H9 (cell line): ENCODE results near the gene OVOL2. TPM values are rescaled to one million over a fixed set of nuclear protein-coding genes. Genes with fewer than 3 reads are reported as not detected.
A peak's percentile ranks its signal among the peaks of the same experiment; 100 is the strongest.

Experiments used
- DNase-seq: peaks from one replicate; pipeline ENCODE4 v3.0.0-alpha.2; 2017
- H2AFZ ChIP-seq: one replicate; pipeline ENCODE4 v1.6.1; 2013; ENCODE audit warnings: mild to moderate bottlenecking, low read length, control low read depth, moderate library complexity
- H2AK5ac ChIP-seq: 2 replicates; pipeline ENCODE4 v1.6.1; 2013; ENCODE audit warnings: low read length, control low read depth, mixed read lengths; ENCODE audit not compliant: insufficient read length
- H2BK120ac ChIP-seq: one replicate; pipeline ENCODE4 v1.6.1; 2013; ENCODE audit warnings: low read depth, mild to moderate bottlenecking, low read length, control low read depth, inconsistent platforms; ENCODE audit not compliant: poor library complexity, severe bottlenecking
- H2BK12ac ChIP-seq: 2 replicates; pipeline ENCODE4 v1.6.1; 2013; ENCODE audit warnings: low read length, control low read depth, mixed read lengths, low read depth; ENCODE audit not compliant: insufficient read length
- H2BK15ac ChIP-seq: 2 replicates; pipeline ENCODE4 v1.6.1; 2013; ENCODE audit warnings: low read depth, low read length, control low read depth
- H2BK20ac ChIP-seq: one replicate; pipeline ENCODE4 v1.6.1; 2013; ENCODE audit warnings: low read depth, mild to moderate bottlenecking, low read length, control low read depth, inconsistent platforms; ENCODE audit not compliant: poor library complexity, severe bottlenecking
- H2BK5ac ChIP-seq: 2 replicates; pipeline ENCODE4 v1.6.1; 2013; ENCODE audit warnings: low read length, control low read depth, mixed read lengths; ENCODE audit not compliant: insufficient read length
- H3K14ac ChIP-seq: 2 replicates; pipeline ENCODE4 v1.6.1; 2013; ENCODE audit warnings: low read length, control low read depth; ENCODE audit not compliant: insufficient read depth
- H3K18ac ChIP-seq: 2 replicates; pipeline ENCODE4 v1.6.1; 2013; ENCODE audit warnings: low read depth, mild to moderate bottlenecking, mixed read lengths, low read length, control low read depth; ENCODE audit not compliant: insufficient read length
- H3K23ac ChIP-seq: 2 replicates; pipeline ENCODE4 v1.6.1; 2013; ENCODE audit warnings: low read length, control low read depth, mixed read lengths, low read depth; ENCODE audit not compliant: insufficient read length
- H3K23me2 ChIP-seq: 2 replicates; pipeline ENCODE4 v1.6.1; 2013; ENCODE audit warnings: low read depth, mild to moderate bottlenecking, mixed read lengths, low read length, control low read depth; ENCODE audit not compliant: insufficient read length, poor library complexity, severe bottlenecking
- H3K27ac ChIP-seq: 2 replicates; pipeline ENCODE4 v1.5.1; 2013; ENCODE audit warnings: low read length, control low read depth, mixed read lengths, low read depth; ENCODE audit not compliant: insufficient read length
- H3K27me3 ChIP-seq: 2 replicates; pipeline ENCODE4 v1.6.1; 2013; ENCODE audit warnings: low read length, control low read depth, inconsistent platforms; ENCODE audit not compliant: insufficient read depth
- H3K4ac ChIP-seq: 2 replicates; pipeline ENCODE4 v1.6.1; 2013; ENCODE audit warnings: low read depth, mild to moderate bottlenecking, control low read depth, inconsistent platforms, low read length, moderate library complexity
- H3K4me1 ChIP-seq: 2 replicates; pipeline ENCODE4 v1.6.1; 2013; ENCODE audit warnings: low read length, control low read depth, inconsistent platforms; ENCODE audit not compliant: insufficient read depth
- H3K4me2 ChIP-seq: 2 replicates; pipeline ENCODE4 v1.6.1; 2013; ENCODE audit warnings: low read length, control low read depth, mixed read lengths; ENCODE audit not compliant: insufficient read length, insufficient read depth
- H3K56ac ChIP-seq: 2 replicates; pipeline ENCODE4 v1.6.1; 2013; ENCODE audit warnings: low read depth, mild to moderate bottlenecking, mixed read lengths, low read length, control low read depth; ENCODE audit not compliant: insufficient read length
- H3K79me1 ChIP-seq: 2 replicates; pipeline ENCODE4 v1.6.1; 2013; ENCODE audit warnings: low read depth, mild to moderate bottlenecking, moderate library complexity, low read length, control low read depth, inconsistent platforms; ENCODE audit not compliant: insufficient read depth, poor library complexity, severe bottlenecking
- H3K79me2 ChIP-seq: 2 replicates; pipeline ENCODE4 v1.6.1; 2013; ENCODE audit warnings: low read length, control low read depth, inconsistent platforms; ENCODE audit not compliant: insufficient read depth
- H3K9ac ChIP-seq: 2 replicates; pipeline ENCODE4 v1.6.1; 2013; ENCODE audit warnings: low read length, control low read depth, mixed read lengths; ENCODE audit not compliant: insufficient read length; ENCODE audit errors: extremely low read depth
- H3K9me3 ChIP-seq: one replicate; pipeline ENCODE4 v1.6.1; 2013; ENCODE audit warnings: low read depth, low read length, inconsistent platforms; ENCODE audit not compliant: control insufficient read depth
- H3T11ph ChIP-seq: one replicate; pipeline ENCODE4 v1.6.1; 2013; ENCODE audit warnings: mild to moderate bottlenecking, low read length, control low read depth, inconsistent platforms
- H4K20me1 ChIP-seq: one replicate; pipeline ENCODE4 v1.6.1; 2013; ENCODE audit not compliant: control insufficient read depth, insufficient read length, insufficient read depth
- H4K5ac ChIP-seq: 2 replicates; pipeline ENCODE4 v1.6.1; 2013; ENCODE audit warnings: low read depth, mild to moderate bottlenecking, mixed read lengths, low read length, control low read depth; ENCODE audit not compliant: insufficient read length
- H4K8ac ChIP-seq: replicated peaks from 2 replicates; pipeline ENCODE4 v1.6.1; 2013; ENCODE audit warnings: low read length, control low read depth, mixed read lengths, low read depth; ENCODE audit not compliant: insufficient read length
- H4K91ac ChIP-seq: 2 replicates; pipeline ENCODE4 v1.6.1; 2013; ENCODE audit warnings: low read depth, mild to moderate bottlenecking, moderate library complexity, mixed read lengths, low read length, control low read depth; ENCODE audit not compliant: insufficient read length
- H3K27ac Mint-ChIP-seq, 3 experiments: 2 replicates in 2 of 3; 3 replicates in 1 of 3; pipeline ENCODE4 v1.8.0; 2020 to 2021; ENCODE audit warnings: mixed read lengths in 3 of 3, mild to moderate bottlenecking in 1 of 3, moderate library complexity in 1 of 3
- H3K27me3 Mint-ChIP-seq: 2 replicates; pipeline ENCODE4 v1.8.0; 2021; ENCODE audit warnings: low read depth, mild to moderate bottlenecking, moderate library complexity, mixed read lengths
- H3K36me3 Mint-ChIP-seq, 3 experiments: 2 replicates in 2 of 3; 3 replicates in 1 of 3; pipeline ENCODE4 v1.8.0; 2020 to 2021; ENCODE audit warnings: low read depth in 3 of 3, mixed read lengths in 3 of 3; ENCODE audit not compliant: insufficient read depth in 1 of 3
- H3K4me1 Mint-ChIP-seq, 2 experiments: 2 replicates each; pipeline ENCODE4 v1.8.0; 2020; ENCODE audit warnings: mixed read lengths in 2 of 2
- H3K4me3 Mint-ChIP-seq, 2 experiments: 2 replicates in 1 of 2; 3 replicates in 1 of 2; pipeline ENCODE4 v1.8.0; 2020 to 2021; ENCODE audit warnings: mild to moderate bottlenecking in 2 of 2, mixed read lengths in 2 of 2, moderate library complexity in 1 of 2
- H3K9me3 Mint-ChIP-seq, 2 experiments: 2 replicates in 1 of 2; 3 replicates in 1 of 2; pipeline ENCODE4 v1.8.0; 2020; ENCODE audit warnings: mild to moderate bottlenecking in 2 of 2, mixed read lengths in 2 of 2, moderate library complexity in 1 of 2
- CTCF ChIP-seq: fragments of 200-600 bp; sonication (generic); conservative IDR thresholded peaks from 3 replicates; pipeline ENCODE4 v1.8.0; 2021; ENCODE audit warnings: antibody characterized with exemption, mild to moderate bottlenecking
- WGBS: extraction: QIAGEN DNeasy Blood & Tissue Kit; methylation state at CpG from one replicate; pipeline ENCODE4 v1.1.7; 2013; ENCODE audit warnings: missing lambda C conversion rate, low lambda C conversion rate, mixed read lengths; ENCODE audit not compliant: insufficient read length; ENCODE audit errors: extremely low coverage; 5-methylcytosine and 5-hydroxymethylcytosine counted together
- long read RNA-seq: library from polyadenylated mRNA; unstranded; transcript quantifications from one replicate; pipeline ENCODE4 v2.0.0, GENCODE V29; 2020
- total RNA-seq: library from RNA; stranded (reverse); gene quantifications from 2 replicates; pipeline ENCODE4 v1.2.1, GENCODE V29; 2021

OVOL2 gene
- total RNA-seq, result 5.8 and 6.4 TPM in 2 replicates
- long read RNA-seq, partial matches to known transcripts, result 3 of 12 reads
- long read RNA-seq, other reads (novel, unspliced or antisense), result 6 of 12 reads

- DNase-seq, result peak; percentile 88
- Histone ChIP-seq H2BK20ac (no peak within 1 kb of the TSS), H4K91ac (no peak within 1 kb of the TSS), H3K9me3 (no peaks in the 10 kb centered on the region), H3K18ac (peak within 1 kb of the TSS; percentile 53), H3K27ac (no peak within 1 kb of the TSS), H3K23ac (no peak within 1 kb of the TSS), H3K79me2 (no peaks in the 10 kb centered on the region), H2BK12ac (no peak within 1 kb of the TSS), H3K9ac (peak within 1 kb of the TSS; percentile 4), H3K4me2 (peak within 1 kb of the TSS; percentile 84), H2AFZ (no peak within 1 kb of the TSS), H3K23me2 (peaks cover 24% of the 10 kb centered on the region), H3T11ph (no peak within 1 kb of the TSS), H2BK120ac (no peak within 1 kb of the TSS), H3K27me3 (no peaks in the 10 kb centered on the region; the same call in 1 of the 2 replicates), H3K56ac (no peak within 1 kb of the TSS), H4K8ac (no peak within 1 kb of the TSS), H4K20me1 (no peaks in the 10 kb centered on the region), H2BK5ac (no peak within 1 kb of the TSS), H2AK5ac (no peak within 1 kb of the TSS), H3K4ac (no peak within 1 kb of the TSS), H3K79me1 (no peaks in the 10 kb centered on the region), H2BK15ac (no peak within 1 kb of the TSS), H4K5ac (no peak within 1 kb of the TSS), H3K4me1 (no peaks in the 10 kb centered on the region), H3K14ac (peak within 1 kb of the TSS; percentile 22; the same call in 1 of the 2 replicates)
- no peak; the same call in 2 of the 3 replicates for TF ChIP-seq CTCF
- Mint-ChIP-seq H3K36me3 (peaks cover 0 to under 1% (median 0%) of the 10 kb centered on the region in 3 experiments; a peak in 1 of 7 replicates), H3K9me3 (no peaks in the 10 kb centered on the region), H3K4me3 (peak within 1 kb of the TSS; percentile 60 to 90), H3K4me1 (peaks cover 25 to 27% of the 10 kb centered on the region in 2 experiments), H3K27ac (peak within 1 kb of the TSS in 2 of 3 experiments; percentile 42 to 63; a peak in 2 of 7 replicates), H3K27me3 (peaks cover 34% of the 10 kb centered on the region)
- WGBS, result no CpG with 5 or more reads among the region's 73 CpGs
Measured at GRCh38 chr20:18057101-18057993, at the start of gene OVOL2. Gene OVOL2 (minus strand): TSS chr20:18057916. CDS start chr20:18057634, 282 bp downstream.
